ENCODE measurements around the gene PRRC2A. TPM values are rescaled to one million over a fixed set of nuclear protein-coding genes. Genes with fewer than 3 reads are reported as not detected.

PRRC2A gene
- polyA plus RNA-seq, 2 of the 4 experiments (the other 2 are of a cell fraction) = 28.0 to 61.1 TPM

- ATAC-seq (no peak), FAIRE-seq (no peak), DNase-seq (ENCODE audit: low read depth in 1 of 2, low spot score in 1 of 2) (no peak)
- Histone ChIP-seq H3K4me3 (no peak within 1 kb of the TSS), H3K9me3 (no peaks in the 10 kb centered on the region), H3K27ac (no peak within 1 kb of the TSS), H3K4me2 (no peak within 1 kb of the TSS), H3K4me1 (no peaks in the 10 kb centered on the region)
- ChIA-PET CTCF (interaction anchor here (1.4 to 18.3 kb wide), 4 partner anchors 9 to 29 kb away, joined by 4 to 338 read pairs (median 18); partner anchors contain the start of genes ATP6V1G2, NCR3 and NFKBIL1), POLR2A (no interaction called here)
- 80% methylated on average over 10 of the region's 19 CpGs for WGBS (ENCODE audit: missing lambda C conversion rate)
- TF ChIP-seq ZSCAN20 (CRISPR knock-in tag; IDR thresholded peaks at IDR 0.05) = no peak
Measured at GRCh38 chr6:31575335-31575901, 45.1 kb upstream of the PRRC2A start, which contains the start of gene TNF. TNF (plus strand) TSS chr6:31575565; CDS start chr6:31575742, 177 bp downstream.

GRCh38 chr6:31575952-31576685 lies 44.4 kb upstream of the PRRC2A start:
- Histone ChIP-seq H3K4me1 (no peaks in the 10 kb centered on the region), H3K4me3 (no peak overlapping the region), H3K4me2 (no peak overlapping the region), H3K9me3 (no peaks in the 10 kb centered on the region), H3K27ac (no peak overlapping the region)
- ChIA-PET POLR2A (no interaction called here), CTCF (interaction anchor here (1.4 to 18.3 kb wide), 5 partner anchors 8 to 29 kb away, joined by 4 to 338 read pairs (median 19); partner anchors contain the start of genes ATP6V1G2, NCR3 and NFKBIL1)
- no peak for DNase-seq (ENCODE audit: low read depth in 1 of 2, low spot score in 1 of 2)
- ATAC-seq = no peak
- WGBS (ENCODE audit: missing lambda C conversion rate) = 78% methylated on average over 8 of the region's 8 CpGs
- no peak for TF ChIP-seq BHLHE40 (IDR thresholded peaks at IDR 0.05; ENCODE audit: low read depth, low read length)
- no peak for FAIRE-seq

- no peak for ATAC-seq
- H3K4me3 ChIP-seq = no peak overlapping the region
- CTCF ChIA-PET = interaction anchor here (1.4 to 18.3 kb wide), 5 partner anchors 7 to 30 kb away, joined by 4 to 338 read pairs (median 19); partner anchors contain the start of genes ATP6V1G2, NCR3 and NFKBIL1
Measured at GRCh38 chr6:31576897-31577578, 43.5 kb upstream of the PRRC2A start.

GRCh38 chr6:31577579-31577966 lies 42.9 kb upstream of the PRRC2A start:
- Histone ChIP-seq H3K4me3 (no peak overlapping the region), H3K4me1 (peaks cover 6% of the 10 kb centered on the region; the same call in 1 of the 3 replicates), H3K4me2 (no peak overlapping the region), H3K9me3 (no peaks in the 10 kb centered on the region), H3K27ac (no peak overlapping the region)
- POLR2A ChIA-PET = no interaction called here
- ATAC-seq (no peak), DNase-seq (ENCODE audit: low read depth in 1 of 2, low spot score in 1 of 2) (no peak), FAIRE-seq (no peak)
- WGBS (ENCODE audit: missing lambda C conversion rate) = 76% methylated on average over 2 of the region's 3 CpGs
- TF ChIP-seq BCL3 (IDR thresholded peaks at IDR 0.05) (no peak), POLR2A (IDR thresholded peaks at IDR 0.05; ENCODE audit: low read length) (no peak), RCOR1 (IDR thresholded peaks at IDR 0.05; ENCODE audit: low read depth, low read length) (no peak), EHF (CRISPR knock-in tag; IDR thresholded peaks at IDR 0.05) (no peak), HOXB5 (CRISPR knock-in tag; IDR thresholded peaks at IDR 0.05) (no peak), TFCP2L1 (CRISPR knock-in tag; IDR thresholded peaks at IDR 0.05) (no peak), HOXA7 (CRISPR knock-in tag; IDR thresholded peaks at IDR 0.05) (no peak), EP300 (IDR thresholded peaks at IDR 0.05) (no peak), NPAS2 (CRISPR knock-in tag; IDR thresholded peaks at IDR 0.05; ENCODE audit: borderline replicate concordance) (no peak), CHD2 (IDR thresholded peaks at IDR 0.05; ENCODE audit: low read length, partially characterized antibody) (no peak), ESRRA (IDR thresholded peaks at IDR 0.05; ENCODE audit: borderline replicate concordance, low read length) (no peak), FOSL2 (IDR thresholded peaks at IDR 0.05) (no peak), FOSL2 (CRISPR knock-in tag; IDR thresholded peaks at IDR 0.05) (no peak)
- CTCF ChIA-PET = interaction anchor here (5.3 to 18.3 kb wide), 3 partner anchors 17 to 31 kb away, joined by 18 to 338 read pairs (median 56); partner anchors contain the start of genes ATP6V1G2, NCR3 and NFKBIL1

More at GRCh38 chr6:31576897-31577578, 43.5 kb upstream of the PRRC2A start:
- Histone ChIP-seq H3K9me3 (no peaks in the 10 kb centered on the region), H3K4me2 (no peak overlapping the region), H3K4me1 (peaks cover 6% of the 10 kb centered on the region; the same call in 1 of the 3 replicates), H3K27ac (no peak overlapping the region)
- WGBS (ENCODE audit: missing lambda C conversion rate) = 75% methylated on average over 11 of the region's 19 CpGs
- POLR2A ChIA-PET = no interaction called here
- TF ChIP-seq TFCP2L1 (CRISPR knock-in tag; IDR thresholded peaks at IDR 0.05) = no peak
- TF ChIP-seq HOXA7 (CRISPR knock-in tag; IDR thresholded peaks at IDR 0.05) = no peak
- TF ChIP-seq JUN (IDR thresholded peaks at IDR 0.05) = no peak
- FAIRE-seq (no peak), DNase-seq (ENCODE audit: low read depth in 1 of 2, low spot score in 1 of 2) (no peak)
